ENCODE measurements around the gene TMCC2.

- TF ChIP-seq POLR2AphosphoS5 (IDR thresholded peaks at IDR 0.05; ENCODE audit: low read depth) (no peak), CTCF (IDR thresholded peaks at IDR 0.05; ENCODE audit: insufficient read depth, low read length) (peak; percentile 84), REST (IDR thresholded peaks at IDR 0.05; ENCODE audit: insufficient replicate concordance, low read depth) (no peak), SPI1 (IDR thresholded peaks at IDR 0.05; ENCODE audit: borderline replicate concordance, low read depth) (no peak; the same call in 1 of the 2 replicates), GABPA (IDR thresholded peaks at IDR 0.05; ENCODE audit: low read depth) (no peak)
These were observed 28.4 kb downstream of the TMCC2 start for GRCh38 chr1:205255941-205256780.

Data from HL-60 (cell line).